Measurements from ENCODE around the gene IGFBP6. TPM values are rescaled to one million over a fixed set of nuclear protein-coding genes. Genes with fewer than 3 reads are reported as not detected.

The IGFBP6 gene
- total RNA-seq, 4 donors from 2014 or later, result 246 to 902 (median 719) TPM

GRCh38 chr12:53060064-53060720 lies 37.3 kb upstream of the IGFBP6 start:
- no peak for TF ChIP-seq CTCF (IDR thresholded peaks at IDR 0.05)
- DNase-seq (ENCODE audit: low spot score) (no peak), ATAC-seq (ENCODE audit: low FRiP score) (no peak)

- TF ChIP-seq CTCF (IDR thresholded peaks at IDR 0.05), result no peak
- no peak for ATAC-seq (ENCODE audit: low FRiP score)
- DNase-seq (ENCODE audit: low spot score), result no peak
Observed at GRCh38 chr12:53060721-53061276, 36.7 kb upstream of the IGFBP6 start.

- ATAC-seq (ENCODE audit: low FRiP score) (no peak), DNase-seq (ENCODE audit: low spot score) (no peak)
Observed at GRCh38 chr12:53061404-53062010, 36.0 kb upstream of the IGFBP6 start.

GRCh38 chr12:53062011-53062961 lies 35.2 kb upstream of the IGFBP6 start:
- TF ChIP-seq CTCF (IDR thresholded peaks at IDR 0.05), result no peak
- ATAC-seq (ENCODE audit: low FRiP score) (no peak), DNase-seq (ENCODE audit: low spot score) (peak; percentile 20)

More at GRCh38 chr12:53061404-53062010, 36.0 kb upstream of the IGFBP6 start:
- no peak for TF ChIP-seq CTCF (IDR thresholded peaks at IDR 0.05)

GRCh38 chr12:53062977-53063707 lies 34.3 kb upstream of the IGFBP6 start:
- no peak for TF ChIP-seq CTCF (IDR thresholded peaks at IDR 0.05)
- no peak for DNase-seq (ENCODE audit: low spot score)
- ATAC-seq (ENCODE audit: low FRiP score), result no peak

All from omental fat pad (tissue), 4 donors.